ENCODE measurements around the gene TXNRD1. TPM values are rescaled to one million over a fixed set of nuclear protein-coding genes. Genes with fewer than 3 reads are reported as not detected.
A peak's percentile ranks its signal among the peaks of the same experiment; 100 is the strongest.

TXNRD1 gene
- total RNA-seq, 1 experiment from 2014 or later: 327 TPM

- no peaks in the 10 kb centered on the region for H3K27me3 ChIP-seq (ENCODE audit: insufficient read depth, low read length)
- no TSS peak for BruUV-seq (replicated peaks)
- no peak overlapping the region for H2AFZ ChIP-seq (ENCODE audit: low read depth, low read length, poor library complexity, severe bottlenecking)
- no peaks in the 10 kb centered on the region for H4K20me1 ChIP-seq (ENCODE audit: insufficient read depth)
- H3K9me2 ChIP-seq (ENCODE audit: insufficient read depth): no peaks in the 10 kb centered on the region
- RAD21 ChIA-PET (ENCODE audit: low non-redundant PET in 1 of 2, low total read pairs in 2 of 2, uncharacterized antibody in 2 of 2, unreplicated experiment in 2 of 2): interaction anchor here (0.6 to 1.4 kb wide), 14 partner anchors 27 to 671 kb away, joined by 3 to 6 read pairs (median 3); no protein-coding TSS in a partner anchor
- CTCF ChIA-PET: interaction anchor here (0.6 to 1.7 kb wide), 37 partner anchors 9 to 719 kb away, joined by 3 to 11 read pairs (median 3); no protein-coding TSS in a partner anchor
- DNase-seq (ENCODE audit: low read depth, low spot score) (peak; percentile 74), ATAC-seq (peak; percentile 96)
- no peaks in the 10 kb centered on the region for H3K79me2 ChIP-seq (ENCODE audit: insufficient read depth, low read length)
- H3K9ac ChIP-seq (ENCODE audit: low read length): no peak overlapping the region
- TF ChIP-seq ZNF274 (IDR thresholded peaks at IDR 0.05; ENCODE audit: low read depth, low read length) (no peak), SRF (IDR thresholded peaks at IDR 0.05; ENCODE audit: low read depth) (no peak), CTCF (IDR thresholded peaks at IDR 0.05 in 2 of 3, conservative IDR thresholded peaks at IDR 0.05 in 1 of 3; ENCODE audit: borderline replicate concordance in 1 of 3, insufficient read depth in 1 of 3, low read depth in 2 of 3, low read length in 2 of 3) (peak; percentile 89 to 97 (median 97); a peak in 5 of 6 replicates), RAD21 (IDR thresholded peaks at IDR 0.05; ENCODE audit: low read depth) (peak; percentile 99), TCF7L2 (IDR thresholded peaks at IDR 0.05; ENCODE audit: borderline replicate concordance, extremely low read depth, insufficient read depth, insufficient read length) (peak; percentile 11), FOSL1 (IDR thresholded peaks at IDR 0.05; ENCODE audit: low read depth) (no peak), ZBTB33 (IDR thresholded peaks at IDR 0.05; ENCODE audit: extremely low read depth, insufficient replicate concordance, low read length) (no peak)
- H3K36me3 ChIP-seq (ENCODE audit: control insufficient read depth in 1 of 2, insufficient read depth in 2 of 2, low read length in 2 of 2): no peaks in the 10 kb centered on the region
- H3K4me1 ChIP-seq (ENCODE audit: control insufficient read depth in 1 of 2, insufficient read depth in 2 of 2, low read length in 2 of 2): peaks cover 0 to 22% of the 10 kb centered on the region in 2 experiments; a peak in 2 of 4 replicates
- intact Hi-C loops (cut with micrococcal nuclease): loop anchor here (1.0 to 10.0 kb wide), 5 partner anchors 223 to 1003 kb away; no protein-coding TSS in a partner anchor
- no peaks in the 10 kb centered on the region for H3K9me3 ChIP-seq (ENCODE audit: control insufficient read depth in 1 of 2, insufficient read depth in 1 of 2, low read depth in 1 of 2, low read length in 2 of 2)
- H3K4me2 ChIP-seq (ENCODE audit: low read length): peak overlapping the region; percentile 38
- H3K27ac ChIP-seq (ENCODE audit: low read depth, low read length): no peak overlapping the region
- H3K4me3 ChIP-seq (replicated peaks in 1 of 2; ENCODE audit: low read depth in 1 of 2, low read length in 2 of 2): no peak overlapping the region
- POLR2A ChIA-PET: no interaction called here
Measured at GRCh38 chr12:104381731-104382480, 166.3 kb downstream of the TXNRD1 start.
